B cell (primary cell): ENCODE data around the gene RRAD. TPM values are rescaled to one million over a fixed set of nuclear protein-coding genes. Genes with fewer than 3 reads are reported as not detected.

Source experiments
- ATAC-seq: fragments of 200-7000 bp; cut with Tn5 transposase; one replicate; pipeline ENCODE4 v1.10.0; 2021; ENCODE audit warnings: low read depth, mild to moderate bottlenecking, moderate number of reproducible peaks, moderate library complexity
- CTCF ChIA-PET: fragments of 350-600 bp; sonication (Branson Sonifier 250); formaldehyde crosslinking; loops from one replicate; lab custom pipeline; 2021; ENCODE audit warnings: antibody characterized with exemption, inconsistent platforms; lab: Charles Lee
- POLR2A ChIA-PET: fragments of 350-600 bp; sonication (Branson Sonifier 250); formaldehyde crosslinking; loops from one replicate; lab custom pipeline; 2021; ENCODE audit warnings: antibody characterized with exemption; lab: Charles Lee
- DNase-seq: peaks from one replicate; pipeline ENCODE4 v3.0.0; 2013
- H2AFZ ChIP-seq: 2 replicates; pipeline ENCODE4 v1.6.1; 2012; ENCODE audit warnings: mild to moderate bottlenecking, low read depth, low read length; ENCODE audit not compliant: insufficient read depth, poor library complexity, severe bottlenecking
- H3K27ac ChIP-seq, 2 donors: 1 replicate in 1 of 2; 2 replicates in 1 of 2; pipeline ENCODE4 v1.5.1; 2012 to 2013; ENCODE audit warnings: low read length in 2 of 2, mild to moderate bottlenecking in 2 of 2, moderate library complexity in 1 of 2
- H3K27me3 ChIP-seq, 4 experiments: fragments of 200-600 bp in 1 of 4; sonication (generic) in 1 of 4; replicated peaks in 1 of 4; 1 replicate in 2 of 4; 2 replicates in 2 of 4; pipeline versions ENCODE4 v1.6.1 to v1.7.0; 2013 to 2016; ENCODE audit warnings: low read length in 3 of 4, mild to moderate bottlenecking in 2 of 4, mixed read lengths in 1 of 4, moderate library complexity in 1 of 4; ENCODE audit not compliant: insufficient read depth in 4 of 4, control insufficient read depth in 3 of 4; ENCODE audit errors: control extremely low read depth in 1 of 4
- H3K36me3 ChIP-seq, 2 experiments: replicated peaks in 1 of 2; 1 replicate in 1 of 2; 2 replicates in 1 of 2; pipeline versions ENCODE4 v1.6.1 to v1.7.1; 2013; ENCODE audit warnings: low read length in 1 of 2; ENCODE audit not compliant: insufficient read depth in 2 of 2, control insufficient read depth in 1 of 2; ENCODE audit errors: control extremely low read depth in 1 of 2, extremely low read depth in 1 of 2
- H3K4me1 ChIP-seq, 2 donors: fragments of 200-600 bp in 1 of 2; sonication (generic) in 1 of 2; 1 replicate in 1 of 2; 2 replicates in 1 of 2; pipeline versions ENCODE4 v1.5.1 to v1.6.1; 2013 to 2017; ENCODE audit warnings: low read length in 2 of 2; ENCODE audit not compliant: control insufficient read depth in 2 of 2, insufficient read depth in 2 of 2
- H3K4me2 ChIP-seq: replicated peaks from 2 replicates; pipeline ENCODE3; 2012; ENCODE audit warnings: mild to moderate bottlenecking, low read depth, low read length; ENCODE audit not compliant: poor library complexity, severe bottlenecking
- H3K4me3 ChIP-seq, 5 experiments: fragments of 200-600 bp in 1 of 5; sonication (generic) in 1 of 5; 1 replicate in 3 of 5; 2 replicates in 2 of 5; pipeline versions ENCODE4 v1.5.1 to v1.7.0; 2011 to 2016; ENCODE audit warnings: low read length in 4 of 5, mild to moderate bottlenecking in 4 of 5, low read depth in 2 of 5, control low read depth in 1 of 5, moderate library complexity in 1 of 5; ENCODE audit not compliant: insufficient read depth in 1 of 5; ENCODE audit errors: control extremely low read depth in 1 of 5, extremely low read depth in 1 of 5
- H3K79me2 ChIP-seq: fragments of 200-600 bp; sonication (generic); one replicate; pipeline ENCODE4 v1.6.0; 2016; ENCODE audit warnings: low read length; ENCODE audit not compliant: control insufficient read depth, insufficient read depth
- H3K9ac ChIP-seq: fragments of 200-600 bp; sonication (generic); 2 replicates; pipeline ENCODE4 v1.6.1; 2017; ENCODE audit warnings: mild to moderate bottlenecking, low read length, moderate library complexity
- H3K9me3 ChIP-seq, 3 donors: one replicate each; pipeline versions ENCODE4 v1.6.1 to v1.7.1; 2013; ENCODE audit warnings: low read length in 2 of 3; ENCODE audit not compliant: control insufficient read depth in 2 of 3, insufficient read depth in 1 of 3; ENCODE audit errors: control extremely low read depth in 1 of 3
- H4K20me1 ChIP-seq: 2 replicates; pipeline ENCODE4 v1.6.0; 2012; ENCODE audit warnings: mild to moderate bottlenecking, low read length; ENCODE audit not compliant: insufficient read depth, control insufficient read depth, poor library complexity, severe bottlenecking
- H3K27ac Mint-ChIP-seq: one replicate; pipeline ENCODE4 v1.8.0; 2021; ENCODE audit warnings: mixed read lengths
- H3K27me3 Mint-ChIP-seq: one replicate; pipeline ENCODE4 v1.8.0; 2021; ENCODE audit warnings: mixed read lengths
- H3K4me1 Mint-ChIP-seq: one replicate; pipeline ENCODE4 v1.8.0; 2021; ENCODE audit warnings: mixed read lengths
- H3K4me3 Mint-ChIP-seq: one replicate; pipeline ENCODE4 v1.8.0; 2021; ENCODE audit warnings: mixed read lengths
- H3K9me3 Mint-ChIP-seq: one replicate; pipeline ENCODE4 v1.8.0; 2022; ENCODE audit warnings: mixed read lengths; ENCODE audit not compliant: insufficient read depth
- EZH2 ChIP-seq: IDR thresholded peaks from 2 replicates; pipeline ENCODE4 v1.6.1; 2012; ENCODE audit warnings: borderline replicate concordance, low read depth, mild to moderate bottlenecking, moderate library complexity, low read length; ENCODE audit not compliant: insufficient read depth, poor library complexity, severe bottlenecking
- WGBS: methylation state at CpG from one replicate; pipeline ENCODE4 v1.1.5; 2013; ENCODE audit warnings: missing lambda C conversion rate; ENCODE audit not compliant: insufficient coverage; 5-methylcytosine and 5-hydroxymethylcytosine counted together
- intact Hi-C: fragments of 100-400 bp; cut with micrococcal nuclease; formaldehyde crosslinking; loops from one replicate; pipeline ENCODE4 v1.10.0; 2022
- polyA plus RNA-seq: library from polyadenylated mRNA; depleted of rRNA; stranded (reverse); fragments of >200 nt; gene quantifications from 2 replicates; pipeline ENCODE4 v1.2.3, GENCODE V29; 2012
- total RNA-seq, 2 donors: library from RNA; stranded (reverse); fragments of 120-200 nt in 1 of 2; gene quantifications; 1 replicate in 1 of 2; 2 replicates in 1 of 2; pipeline versions ENCODE4 v1.2.3 to v1.2.4, GENCODE V29; 2013 to 2022
- TF ChIP-seq, protein P1 (sequence below): fragments of 200-600 bp; IDR thresholded peaks from one replicate; pipeline ENCODE4 v1.8.0; 2022; ENCODE audit warnings: antibody characterized with exemption, mild to moderate bottlenecking

RRAD gene
- total and polyA plus RNA-seq, 2 donors (not counting 1 experiment from before 2014, with no cell fraction given): 0.64 to 1.9 TPM

GRCh38 chr16:66904846-66905632, 20.3 kb downstream of the RRAD start:
- no peak overlapping the region for H3K4me3 ChIP-seq
- no peaks in the 10 kb centered on the region for H4K20me1 ChIP-seq
- intact Hi-C loops: no loop called here
- no peaks in the 10 kb centered on the region for H3K36me3 ChIP-seq
- no peaks in the 10 kb centered on the region for H3K9me3 ChIP-seq
- CTCF ChIA-PET: no interaction called here
- 80% methylated on average over 4 of the region's 16 CpGs for whole genome bisulfite sequencing
- H3K4me2 ChIP-seq: no peak overlapping the region
- H2AFZ ChIP-seq: no peak overlapping the region
- no peaks in the 10 kb centered on the region for H3K4me1 Mint-ChIP-seq
- H3K9me3 Mint-ChIP-seq: no peaks in the 10 kb centered on the region
- H3K9ac ChIP-seq: no peak overlapping the region
- ATAC-seq: no peak
- no peak overlapping the region for H3K27ac Mint-ChIP-seq
- TF ChIP-seq, protein P1, sequence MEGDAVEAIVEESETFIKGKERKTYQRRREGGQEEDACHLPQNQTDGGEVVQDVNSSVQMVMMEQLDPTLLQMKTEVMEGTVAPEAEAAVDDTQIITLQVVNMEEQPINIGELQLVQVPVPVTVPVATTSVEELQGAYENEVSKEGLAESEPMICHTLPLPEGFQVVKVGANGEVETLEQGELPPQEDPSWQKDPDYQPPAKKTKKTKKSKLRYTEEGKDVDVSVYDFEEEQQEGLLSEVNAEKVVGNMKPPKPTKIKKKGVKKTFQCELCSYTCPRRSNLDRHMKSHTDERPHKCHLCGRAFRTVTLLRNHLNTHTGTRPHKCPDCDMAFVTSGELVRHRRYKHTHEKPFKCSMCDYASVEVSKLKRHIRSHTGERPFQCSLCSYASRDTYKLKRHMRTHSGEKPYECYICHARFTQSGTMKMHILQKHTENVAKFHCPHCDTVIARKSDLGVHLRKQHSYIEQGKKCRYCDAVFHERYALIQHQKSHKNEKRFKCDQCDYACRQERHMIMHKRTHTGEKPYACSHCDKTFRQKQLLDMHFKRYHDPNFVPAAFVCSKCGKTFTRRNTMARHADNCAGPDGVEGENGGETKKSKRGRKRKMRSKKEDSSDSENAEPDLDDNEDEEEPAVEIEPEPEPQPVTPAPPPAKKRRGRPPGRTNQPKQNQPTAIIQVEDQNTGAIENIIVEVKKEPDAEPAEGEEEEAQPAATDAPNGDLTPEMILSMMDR: no peak
- no peak for TF ChIP-seq EZH2
- H3K27me3 ChIP-seq: peaks cover 0 to 3% (median 0%) of the 10 kb centered on the region in 4 experiments
- no peaks in the 10 kb centered on the region for H3K4me1 ChIP-seq
- no peaks in the 10 kb centered on the region for H3K79me2 ChIP-seq
- no peak overlapping the region for H3K4me3 Mint-ChIP-seq
- DNase-seq: no peak
- H3K27me3 Mint-ChIP-seq: no peaks in the 10 kb centered on the region
- no peak overlapping the region for H3K27ac ChIP-seq
- POLR2A ChIA-PET: no interaction called here

- Histone ChIP-seq H3K4me3 (no peak overlapping the region), H3K27me3 (peaks cover 0 to 3% (median 0%) of the 10 kb centered on the region in 4 experiments), H4K20me1 (no peaks in the 10 kb centered on the region), H3K9ac (no peak overlapping the region), H3K4me1 (no peaks in the 10 kb centered on the region), H3K36me3 (no peaks in the 10 kb centered on the region), H3K79me2 (no peaks in the 10 kb centered on the region), H3K4me2 (no peak overlapping the region), H3K27ac (no peak overlapping the region), H3K9me3 (no peaks in the 10 kb centered on the region), H2AFZ (no peak overlapping the region)
- POLR2A ChIA-PET: no interaction called here
- H3K27me3 Mint-ChIP-seq: no peaks in the 10 kb centered on the region
- no peaks in the 10 kb centered on the region for H3K9me3 Mint-ChIP-seq
- no peak overlapping the region for H3K4me3 Mint-ChIP-seq
- DNase-seq: no peak
- H3K27ac Mint-ChIP-seq: no peak overlapping the region
- CTCF ChIA-PET: no interaction called here
- no peak for ATAC-seq
- TF ChIP-seq, protein P1: no peak
- TF ChIP-seq EZH2: no peak
- intact Hi-C loops: no loop called here
- 90% methylated on average over 6 of the region's 13 CpGs for WGBS
- H3K4me1 Mint-ChIP-seq: no peaks in the 10 kb centered on the region
Observed at GRCh38 chr16:66904428-66904845, 20.9 kb downstream of the RRAD start.
